Hematopoietic multipotent progenitor cell treated with erythropoietin and hydrocortisone succinate and interleukin-3 and kit ligand, for 4 days (in vitro differentiated cells): ENCODE results near the gene KDM4C.
"Not testable (repeated sequence)": the region's sequence is repeated elsewhere in the genome, so short reads cannot be mapped to it uniquely, and the experiment has no call there.

Experiments used
- DNase-seq: peaks from one replicate; pipeline ENCODE4 v3.0.0-alpha.2; 2015

KDM4C gene

GRCh38 chr9:6757456-6758247, at the start of gene KDM4C:
KDM4C (plus strand) TSS chr9:6757973; CDS start chr9:6792989, 35,016 bp downstream.
- DNase-seq: peak; percentile 97

GRCh38 chr9:6708732-6709131, 49.0 kb upstream of the KDM4C start:
- peak; percentile 23 for DNase-seq

- no peak for DNase-seq
These were observed 46.4 kb upstream of the KDM4C start for GRCh38 chr9:6711403-6711802.

- no peak for DNase-seq
These were observed 45.7 kb upstream of the KDM4C start for GRCh38 chr9:6712041-6712440.

- peak; percentile 49 for DNase-seq
These were observed 43.6 kb upstream of the KDM4C start for GRCh38 chr9:6714176-6714575.

- DNase-seq: not testable (repeated sequence)
These were observed 42.5 kb upstream of the KDM4C start for GRCh38 chr9:6715153-6715754.

GRCh38 chr9:6715755-6716643, 41.8 kb upstream of the KDM4C start:
- peak; percentile 80 for DNase-seq

GRCh38 chr9:6716766-6717165, 41.0 kb upstream of the KDM4C start:
- DNase-seq: no peak

GRCh38 chr9:6723881-6724420, 33.8 kb upstream of the KDM4C start:
- DNase-seq: no peak

GRCh38 chr9:6733257-6733656, 24.5 kb upstream of the KDM4C start:
- DNase-seq: no peak

- DNase-seq: no peak
These were observed 23.9 kb upstream of the KDM4C start for GRCh38 chr9:6733831-6734230.

- DNase-seq: no peak
These were observed 22.4 kb upstream of the KDM4C start for GRCh38 chr9:6735422-6735821.

GRCh38 chr9:6739218-6739617, 18.6 kb upstream of the KDM4C start:
- peak; percentile 48 for DNase-seq

- DNase-seq: not testable (repeated sequence)
These were observed 8.9 kb upstream of the KDM4C start for GRCh38 chr9:6748861-6749260.

- not testable (repeated sequence) for DNase-seq
These were observed 2.9 kb upstream of the KDM4C start for GRCh38 chr9:6754861-6755260.

- DNase-seq: peak; percentile 96
These were observed 679 bp upstream of the KDM4C start for GRCh38 chr9:6757132-6757455.

- no peak for DNase-seq
These were observed 400 bp downstream of the KDM4C start for GRCh38 chr9:6758248-6758497.

- peak; percentile 79 for DNase-seq
These were observed 868 bp downstream of the KDM4C start for GRCh38 chr9:6758498-6759184.

- peak; percentile 90 for DNase-seq
These were observed 1.6 kb downstream of the KDM4C start for GRCh38 chr9:6759185-6759977.

- DNase-seq: no peak
These were observed 3.5 kb downstream of the KDM4C start for GRCh38 chr9:6761306-6761705.

GRCh38 chr9:6763244-6763643, 5.5 kb downstream of the KDM4C start:
- DNase-seq: no peak

GRCh38 chr9:6764011-6764410, 6.2 kb downstream of the KDM4C start:
- DNase-seq: no peak
